ENCODE measurements around the gene ABHD8. TPM values are rescaled to one million over a fixed set of nuclear protein-coding genes. Genes with fewer than 3 reads are reported as not detected.

ABHD8 gene
- total RNA-seq, 1 experiment from 2014 or later = 5.2 TPM

GRCh38 chr19:17281391-17282304 lies 21.6 kb downstream of the ABHD8 start, which contains the start of gene ANKLE1:
Gene ANKLE1 (plus strand): TSS chr19:17281901. CDS start chr19:17281921, 20 bp downstream.
- no peaks in the 10 kb centered on the region for H4K20me1 ChIP-seq (ENCODE audit: insufficient read depth)
- H3K9me2 ChIP-seq (ENCODE audit: insufficient read depth) = no peaks in the 10 kb centered on the region
- DNase-seq (ENCODE audit: low read depth, low spot score) (no peak), ATAC-seq (peak; percentile 60)
- intact Hi-C loops (cut with micrococcal nuclease) = loop anchor here (1.0 to 5.0 kb wide), 3 partner anchors 76 to 504 kb away; no protein-coding TSS in a partner anchor
- no peaks in the 10 kb centered on the region for H3K27me3 ChIP-seq (ENCODE audit: insufficient read depth, low read length)
- CTCF ChIA-PET = interaction anchor here (0.7 to 1.7 kb wide), 8 partner anchors 11 to 214 kb away, joined by 3 to 11 read pairs (median 4); partner anchors contain the start of gene BABAM1
- peak within 1 kb of the TSS; percentile 44 to 63 for H3K4me3 ChIP-seq (replicated peaks in 1 of 2; ENCODE audit: low read depth in 1 of 2, low read length in 2 of 2)
- POLR2A ChIA-PET = interaction anchor here (0.7 to 2.3 kb wide), 3 partner anchors 14 to 1185 kb away, joined by 3 to 8 read pairs (median 5); partner anchors contain the start of gene BABAM1
- RAD21 ChIA-PET (ENCODE audit: low non-redundant PET in 1 of 2, low total read pairs in 2 of 2, uncharacterized antibody in 2 of 2, unreplicated experiment in 2 of 2) = no interaction called here
- no peak within 1 kb of the TSS for H2AFZ ChIP-seq (ENCODE audit: low read depth, low read length, poor library complexity, severe bottlenecking)
- peak within 1 kb of the TSS; percentile 82 for H3K4me2 ChIP-seq (ENCODE audit: low read length)
- H3K79me2 ChIP-seq (ENCODE audit: insufficient read depth, low read length) = peaks cover 12% of the 10 kb centered on the region; the same call in 1 of the 2 replicates
- peak within 1 kb of the TSS; percentile 76 for H3K9ac ChIP-seq (ENCODE audit: low read length)
- peak within 1 kb of the TSS; percentile 74 for H3K27ac ChIP-seq (ENCODE audit: low read depth, low read length)
- TF ChIP-seq MAX (IDR thresholded peaks at IDR 0.05) (peak; percentile 97), SP1 (IDR thresholded peaks at IDR 0.05; ENCODE audit: low read depth) (no peak), CEBPB (IDR thresholded peaks at IDR 0.05; ENCODE audit: low read depth) (no peak), ATF3 (IDR thresholded peaks at IDR 0.05) (no peak)
- H3K4me1 ChIP-seq (ENCODE audit: control insufficient read depth in 1 of 2, insufficient read depth in 2 of 2, low read length in 2 of 2) = peaks cover 0 to 23% of the 10 kb centered on the region in 2 experiments; a peak in 2 of 4 replicates
- peaks cover 2 to 15% of the 10 kb centered on the region in 2 experiments; a peak in 2 of 4 replicates for H3K36me3 ChIP-seq (ENCODE audit: control insufficient read depth in 1 of 2, insufficient read depth in 2 of 2, low read length in 2 of 2)
- BruUV-seq (replicated peaks) = no TSS peak
- H3K9me3 ChIP-seq (ENCODE audit: control insufficient read depth in 1 of 2, insufficient read depth in 1 of 2, low read depth in 1 of 2, low read length in 2 of 2) = no peaks in the 10 kb centered on the region

- BruUV-seq (replicated peaks) = no TSS peak
- Histone ChIP-seq H3K79me2 (ENCODE audit: insufficient read depth, low read length) (peaks cover 12% of the 10 kb centered on the region; the same call in 1 of the 2 replicates), H4K20me1 (ENCODE audit: insufficient read depth) (no peaks in the 10 kb centered on the region), H3K4me1 (ENCODE audit: control insufficient read depth in 1 of 2, insufficient read depth in 2 of 2, low read length in 2 of 2) (peaks cover 0 to 23% of the 10 kb centered on the region in 2 experiments; a peak in 2 of 4 replicates), H3K9ac (ENCODE audit: low read length) (no peak overlapping the region), H3K27ac (ENCODE audit: low read depth, low read length) (no peak overlapping the region), H3K27me3 (ENCODE audit: insufficient read depth, low read length) (no peaks in the 10 kb centered on the region), H3K36me3 (ENCODE audit: control insufficient read depth in 1 of 2, insufficient read depth in 2 of 2, low read length in 2 of 2) (peaks cover 6 to 28% of the 10 kb centered on the region in 2 experiments; a peak in 3 of 4 replicates), H3K4me3 (replicated peaks in 1 of 2; ENCODE audit: low read depth in 1 of 2, low read length in 2 of 2) (no peak overlapping the region), H3K9me3 (ENCODE audit: control insufficient read depth in 1 of 2, insufficient read depth in 1 of 2, low read depth in 1 of 2, low read length in 2 of 2) (no peaks in the 10 kb centered on the region), H2AFZ (ENCODE audit: low read depth, low read length, poor library complexity, severe bottlenecking) (no peak overlapping the region), H3K9me2 (ENCODE audit: insufficient read depth) (no peaks in the 10 kb centered on the region), H3K4me2 (ENCODE audit: low read length) (no peak overlapping the region)
- intact Hi-C loops (cut with micrococcal nuclease) = no loop called here
- ChIA-PET CTCF (no interaction called here), POLR2A (interaction anchor here (0.6 to 0.7 kb wide), 2 partner anchors 12 to 102 kb away, joined by 3 to 4 read pairs; partner anchors contain the start of gene BABAM1), RAD21 (ENCODE audit: low non-redundant PET in 1 of 2, low total read pairs in 2 of 2, uncharacterized antibody in 2 of 2, unreplicated experiment in 2 of 2) (no interaction called here)
- ATAC-seq (no peak), DNase-seq (ENCODE audit: low read depth, low spot score) (no peak)
- TF ChIP-seq MAX (IDR thresholded peaks at IDR 0.05) = no peak
- no peak for TF ChIP-seq ZNF274 (IDR thresholded peaks at IDR 0.05; ENCODE audit: low read depth, low read length)
- no peak for TF ChIP-seq SRF (IDR thresholded peaks at IDR 0.05; ENCODE audit: low read depth)
- no peak for TF ChIP-seq JUND (IDR thresholded peaks at IDR 0.05)
- no peak for TF ChIP-seq ZFX (IDR thresholded peaks at IDR 0.05)
- TF ChIP-seq ATF3 (IDR thresholded peaks at IDR 0.05) = no peak
- no peak for TF ChIP-seq EGR1 (IDR thresholded peaks at IDR 0.05; ENCODE audit: low read depth)
- no peak for TF ChIP-seq SIN3A (IDR thresholded peaks at IDR 0.05; ENCODE audit: low read depth)
- TF ChIP-seq ZBTB33 (IDR thresholded peaks at IDR 0.05; ENCODE audit: extremely low read depth, insufficient replicate concordance, low read length) = no peak
- TF ChIP-seq FOSL1 (IDR thresholded peaks at IDR 0.05; ENCODE audit: low read depth) = no peak
Observed at GRCh38 chr19:17279436-17279835, 23.8 kb downstream of the ABHD8 start.

All from HCT116 (cell line).